GM23248 (cell line): ENCODE results near the gene PSMA7. TPM values are rescaled to one million over a fixed set of nuclear protein-coding genes. Genes with fewer than 3 reads are reported as not detected.
A peak's percentile ranks its signal among the peaks of the same experiment; 100 is the strongest.

Source experiments
- DNase-seq: peaks from one replicate; pipeline ENCODE4 v3.0.0-alpha.2; 2015
- H2AFZ ChIP-seq: fragments of 200-600 bp; sonication (generic); 2 replicates; pipeline ENCODE4 v1.6.1; 2016; ENCODE audit warnings: antibody characterized with exemption
- H3F3A ChIP-seq: fragments of 200-600 bp; sonication (generic); 2 replicates; pipeline ENCODE4 v1.6.1; 2016; ENCODE audit warnings: mild to moderate bottlenecking, antibody characterized with exemption, mixed run types; ENCODE audit not compliant: insufficient read depth
- H3K27ac ChIP-seq: fragments of 200-600 bp; sonication (generic); 2 replicates; pipeline ENCODE4 v1.5.1; 2016; ENCODE audit warnings: mild to moderate bottlenecking
- H3K27me3 ChIP-seq: fragments of 200-600 bp; sonication (generic); replicated peaks from 2 replicates; pipeline ENCODE4 v1.6.1; 2016; ENCODE audit warnings: mild to moderate bottlenecking; ENCODE audit not compliant: insufficient read depth
- H3K36me3 ChIP-seq: fragments of 200-600 bp; sonication (generic); 2 replicates; pipeline ENCODE4 v1.6.1; 2016; ENCODE audit warnings: low read depth, mild to moderate bottlenecking
- H3K4me1 ChIP-seq: fragments of 200-600 bp; sonication (generic); 2 replicates; pipeline ENCODE4 v1.6.1; 2016; ENCODE audit warnings: mild to moderate bottlenecking; ENCODE audit not compliant: insufficient read depth
- H3K4me2 ChIP-seq: fragments of 200-600 bp; sonication (generic); one replicate; pipeline ENCODE4 v1.6.1; 2016; ENCODE audit warnings: mild to moderate bottlenecking; ENCODE audit not compliant: unreplicated experiment
- H3K4me3 ChIP-seq: fragments of 200-600 bp; sonication (generic); 2 replicates; pipeline ENCODE4 v1.5.1; 2016; ENCODE audit warnings: mild to moderate bottlenecking
- H3K79me2 ChIP-seq: fragments of 200-600 bp; sonication (generic); 2 replicates; pipeline ENCODE4 v1.6.1; 2016; ENCODE audit warnings: mild to moderate bottlenecking; ENCODE audit not compliant: insufficient read depth
- H3K9ac ChIP-seq: fragments of 200-600 bp; sonication (generic); 2 replicates; pipeline ENCODE4 v1.6.1; 2016; ENCODE audit warnings: mild to moderate bottlenecking
- H3K9me2 ChIP-seq: fragments of 200-600 bp; sonication (generic); 2 replicates; pipeline ENCODE4 v1.6.1; 2016; ENCODE audit warnings: mixed run types, mild to moderate bottlenecking, moderate library complexity; ENCODE audit not compliant: insufficient read depth
- H3K9me3 ChIP-seq: fragments of 200-600 bp; sonication (generic); one replicate; pipeline ENCODE4 v1.6.1; 2017; ENCODE audit warnings: low read depth
- H4K20me1 ChIP-seq: fragments of 200-600 bp; sonication (generic); 2 replicates; pipeline ENCODE4 v1.6.0; 2016; ENCODE audit not compliant: insufficient read depth
- EZH2 ChIP-seq: fragments of 200-600 bp; sonication (generic); IDR thresholded peaks from 2 replicates; pipeline ENCODE4 v1.6.1; 2018; ENCODE audit warnings: antibody characterized with exemption, mild to moderate bottlenecking; ENCODE audit not compliant: insufficient read depth, poor library complexity, severe bottlenecking
- EZH2phosphoT487 ChIP-seq: fragments of 200-600 bp; sonication (generic); IDR thresholded peaks from 2 replicates; pipeline ENCODE4 v1.6.1; 2018; ENCODE audit warnings: antibody characterized with exemption, moderate library complexity, mild to moderate bottlenecking, low read depth; ENCODE audit not compliant: insufficient read depth
- WGBS, 2 experiments: methylation state at CpG; one replicate each; pipeline ENCODE4 v1.1.6; 2015 to 2017; ENCODE audit warnings: low lambda C conversion rate in 2 of 2, low coverage in 1 of 2; ENCODE audit errors: missing lambda C conversion rate in 2 of 2; 5-methylcytosine and 5-hydroxymethylcytosine counted together
- in situ Hi-C: fragments of 300-500 bp; cut with MboI; formaldehyde crosslinking; loops from 2 replicates; pipeline ENCODE4 v1.15.0; 2020
- polyA plus RNA-seq: library from polyadenylated mRNA; unstranded; fragments of >200 nt; fragmentation: Nextera tagmentation; extraction: Ambion mirVana; gene quantifications from 2 replicates; pipeline ENCODE4 v1.2.1, GENCODE V29; 2016
- total RNA-seq: library from RNA; depleted of rRNA; stranded (reverse); fragments of >200 nt; shearing (Covaris generic); gene quantifications from 2 replicates; pipeline ENCODE4 v1.2.3, GENCODE V29; 2014

The PSMA7 gene
- total and polyA plus RNA-seq, 2 experiments from 2014 or later, result 268 to 488 TPM

- peak; percentile 62 for DNase-seq
- H2AFZ ChIP-seq, result peak overlapping the region; percentile 68
- H3K27ac ChIP-seq, result peak overlapping the region; percentile 27
- peaks cover 23% of the 10 kb centered on the region for H3K4me1 ChIP-seq
- H3K4me3 ChIP-seq, result peak overlapping the region; percentile 29
- H3K4me2 ChIP-seq, result peak overlapping the region; percentile 55
- TF ChIP-seq EZH2 (no peak), EZH2phosphoT487 (no peak)
- H3K79me2 ChIP-seq, result peaks cover 96% of the 10 kb centered on the region
- H3K9ac ChIP-seq, result no peak overlapping the region; the same call in none of the 2 replicates
- H3K9me2 ChIP-seq, result no peaks in the 10 kb centered on the region
- 75 to 76% methylated on average over 13 of the region's 13 CpGs for WGBS, 2 experiments
- peaks cover 9% of the 10 kb centered on the region for H3F3A ChIP-seq
- no peaks in the 10 kb centered on the region for H3K9me3 ChIP-seq
- no peaks in the 10 kb centered on the region for H3K27me3 ChIP-seq
- in situ Hi-C loops, result no loop called here
- no peaks in the 10 kb centered on the region for H4K20me1 ChIP-seq
- H3K36me3 ChIP-seq, result peaks cover 9% of the 10 kb centered on the region; the same call in 1 of the 2 replicates
These were observed 44.0 kb upstream of the PSMA7 start for GRCh38 chr20:62186887-62187866.

- H2AFZ ChIP-seq, result no peak overlapping the region
- no peak overlapping the region for H3K9ac ChIP-seq
- no peaks in the 10 kb centered on the region for H4K20me1 ChIP-seq
- no peak for DNase-seq
- peaks cover 32% of the 10 kb centered on the region for H3K4me1 ChIP-seq
- no peaks in the 10 kb centered on the region for H3K9me3 ChIP-seq
- no peak overlapping the region for H3K4me3 ChIP-seq
- no peak for TF ChIP-seq EZH2
- TF ChIP-seq EZH2phosphoT487, result no peak
- peaks cover 91% of the 10 kb centered on the region for H3K79me2 ChIP-seq
- H3F3A ChIP-seq, result peaks cover 21% of the 10 kb centered on the region
- H3K36me3 ChIP-seq, result peaks cover 10% of the 10 kb centered on the region; the same call in 1 of the 2 replicates
- in situ Hi-C loops, result no loop called here
- no peak overlapping the region for H3K4me2 ChIP-seq
- no peaks in the 10 kb centered on the region for H3K9me2 ChIP-seq
- no peaks in the 10 kb centered on the region for H3K27me3 ChIP-seq
- no peak overlapping the region for H3K27ac ChIP-seq
- 47 to 53% methylated on average over 3 of the region's 3 CpGs for WGBS, 2 experiments
These were observed 42.9 kb upstream of the PSMA7 start for GRCh38 chr20:62186096-62186426.

- Histone ChIP-seq H3K79me2 (peaks cover 66% of the 10 kb centered on the region), H3K9ac (peak overlapping the region; percentile 99), H3K9me2 (no peaks in the 10 kb centered on the region), H4K20me1 (no peaks in the 10 kb centered on the region), H3K27me3 (no peaks in the 10 kb centered on the region), H3F3A (peaks cover 22% of the 10 kb centered on the region), H3K27ac (peak overlapping the region; percentile 83), H2AFZ (peak overlapping the region; percentile 91), H3K4me3 (peak overlapping the region; percentile 99), H3K9me3 (no peaks in the 10 kb centered on the region), H3K4me2 (peak overlapping the region; percentile 97), H3K4me1 (peaks cover 32% of the 10 kb centered on the region), H3K36me3 (peaks cover 4% of the 10 kb centered on the region; the same call in 1 of the 2 replicates)
- DNase-seq, result peak; percentile 57
- no peak for TF ChIP-seq EZH2phosphoT487
- TF ChIP-seq EZH2, result no peak
- in situ Hi-C loops, result no loop called here
- WGBS, 2 experiments, result 24% methylated on average over 24 of the region's 25 CpGs
These were observed 40.4 kb upstream of the PSMA7 start for GRCh38 chr20:62183426-62184142.

- WGBS, 2 experiments, result 1 to 2% methylated on average over 53 to 78 of the region's 96 CpGs
- no peaks in the 10 kb centered on the region for H3K9me2 ChIP-seq
- in situ Hi-C loops, result no loop called here
- H3K4me2 ChIP-seq, result peak within 1 kb of the TSS; percentile 97
- H3K79me2 ChIP-seq, result peaks cover 58% of the 10 kb centered on the region
- H2AFZ ChIP-seq, result peak within 1 kb of the TSS; percentile 91
- H3F3A ChIP-seq, result peaks cover 21% of the 10 kb centered on the region
- H3K27me3 ChIP-seq, result no peaks in the 10 kb centered on the region
- TF ChIP-seq EZH2phosphoT487 (no peak), EZH2 (no peak)
- peaks cover 29% of the 10 kb centered on the region for H3K4me1 ChIP-seq
- peak within 1 kb of the TSS; percentile 99 for H3K4me3 ChIP-seq
- H3K27ac ChIP-seq, result peak within 1 kb of the TSS; percentile 83
- H3K9ac ChIP-seq, result peak within 1 kb of the TSS; percentile 99
- peaks cover 4% of the 10 kb centered on the region; the same call in 1 of the 2 replicates for H3K36me3 ChIP-seq
- peak; percentile 99 for DNase-seq
- no peaks in the 10 kb centered on the region for H4K20me1 ChIP-seq
- H3K9me3 ChIP-seq, result no peaks in the 10 kb centered on the region
These were observed 39.6 kb upstream of the PSMA7 start, which contains the start of gene MTG2 for GRCh38 chr20:62182469-62183425. TSS of gene MTG2 (plus strand) at chr20:62183028. CDS start at chr20:62193421, 10,393 bp downstream.
